Activated naive CD8-positive, alpha-beta T cell (primary cell): ENCODE measurements around the gene MAST4.

Source experiments
- H3K27ac Mint-ChIP-seq: one replicate; pipeline ENCODE4 v1.8.0; 2021; ENCODE audit warnings: mixed read lengths
- H3K27me3 Mint-ChIP-seq: one replicate; pipeline ENCODE4 v1.8.0; 2021; ENCODE audit warnings: mixed read lengths
- H3K36me3 Mint-ChIP-seq: one replicate; pipeline ENCODE4 v1.8.0; 2021; ENCODE audit warnings: mixed read lengths
- H3K4me1 Mint-ChIP-seq: one replicate; pipeline ENCODE4 v1.8.0; 2021; ENCODE audit warnings: low read depth, mixed read lengths
- H3K4me3 Mint-ChIP-seq: one replicate; pipeline ENCODE4 v1.8.0; 2021; ENCODE audit warnings: mild to moderate bottlenecking, mixed read lengths
- H3K9me3 Mint-ChIP-seq: one replicate; pipeline ENCODE4 v1.8.0; 2021; ENCODE audit warnings: low read depth, mixed read lengths

The MAST4 gene

GRCh38 chr5:67015541-67016191 is 419.5 kb downstream of the MAST4 start:
- Mint-ChIP-seq H3K9me3 (no peaks in the 10 kb centered on the region), H3K4me1 (peaks cover 56% of the 10 kb centered on the region), H3K36me3 (peaks cover 20% of the 10 kb centered on the region), H3K27ac (peak overlapping the region; percentile 10), H3K27me3 (no peaks in the 10 kb centered on the region), H3K4me3 (no peak overlapping the region)

DNA sequence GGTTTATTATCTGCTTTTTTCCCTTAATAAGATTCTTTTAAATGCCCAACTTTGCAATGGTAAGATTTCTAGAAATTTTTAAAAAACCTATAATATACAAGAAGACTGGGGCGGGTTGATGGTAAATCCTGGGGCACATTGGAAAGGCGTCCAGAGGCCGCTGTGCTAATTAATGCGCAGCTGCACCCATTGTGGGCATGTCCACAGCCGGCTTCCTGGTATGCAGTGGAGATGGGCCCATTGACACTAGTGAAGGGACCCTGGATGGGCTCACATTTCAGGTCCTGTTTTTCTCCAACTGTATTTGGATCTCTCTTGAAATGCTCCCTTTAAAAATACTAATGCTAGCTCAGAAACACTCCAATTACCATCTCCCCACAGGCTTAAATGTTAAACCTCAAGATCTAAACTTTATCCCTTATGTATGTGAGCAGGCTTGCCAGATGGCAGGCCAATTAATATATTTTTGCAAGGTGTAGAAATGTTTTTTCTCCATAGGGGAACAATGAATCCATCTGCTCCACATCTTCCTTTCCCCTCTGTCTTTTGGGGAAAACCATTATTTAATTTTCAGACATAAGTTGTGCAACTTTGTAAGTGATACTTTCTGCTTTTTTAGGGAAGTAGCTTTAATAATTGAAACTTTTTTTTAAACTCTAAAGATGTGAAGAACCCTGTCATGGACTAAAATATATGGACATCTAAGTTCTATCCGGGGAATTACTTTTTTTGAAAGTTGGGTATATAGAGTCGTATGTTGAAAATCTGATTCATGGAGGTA is 423.1 kb downstream of the MAST4 start:
- Mint-ChIP-seq H3K9me3 (no peaks in the 10 kb centered on the region), H3K36me3 (peaks cover 16% of the 10 kb centered on the region), H3K27me3 (no peaks in the 10 kb centered on the region), H3K4me1 (peaks cover 40% of the 10 kb centered on the region), H3K27ac (no peak overlapping the region), H3K4me3 (no peak overlapping the region)

- Mint-ChIP-seq H3K4me3 (no peak overlapping the region), H3K4me1 (peaks cover 31% of the 10 kb centered on the region), H3K27ac (no peak overlapping the region), H3K9me3 (no peaks in the 10 kb centered on the region), H3K27me3 (no peaks in the 10 kb centered on the region), H3K36me3 (peaks cover 16% of the 10 kb centered on the region)
Observed at GRCh38 chr5:67020096-67020615, 424.0 kb downstream of the MAST4 start.

- peaks cover 16% of the 10 kb centered on the region for H3K36me3 Mint-ChIP-seq
- H3K4me3 Mint-ChIP-seq, result no peak overlapping the region
- H3K27ac Mint-ChIP-seq, result no peak overlapping the region
- H3K4me1 Mint-ChIP-seq, result peaks cover 30% of the 10 kb centered on the region
- no peaks in the 10 kb centered on the region for H3K27me3 Mint-ChIP-seq
- H3K9me3 Mint-ChIP-seq, result no peaks in the 10 kb centered on the region
Observed at GRCh38 chr5:67021031-67021430, 424.8 kb downstream of the MAST4 start.

DNA sequence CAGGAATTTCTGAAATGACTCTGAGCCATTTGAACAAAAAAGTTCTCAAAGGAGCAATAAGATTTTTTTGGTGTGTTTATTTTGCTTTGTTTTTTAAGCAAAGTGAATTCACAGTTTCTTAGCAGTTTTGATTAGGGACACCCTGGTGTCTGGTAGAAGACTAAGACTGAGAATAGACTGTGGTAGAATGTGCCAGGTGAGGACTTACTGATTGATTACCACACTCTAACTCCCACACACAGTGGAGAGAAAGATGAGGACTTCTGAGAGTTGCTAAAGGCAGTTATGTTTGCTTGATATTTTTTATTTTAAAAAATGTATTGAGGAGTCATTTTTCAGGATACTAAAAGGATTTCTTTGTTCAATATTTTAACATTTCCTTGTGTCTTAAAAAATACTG is 425.3 kb downstream of the MAST4 start:
- Mint-ChIP-seq H3K4me1 (peaks cover 33% of the 10 kb centered on the region), H3K9me3 (no peaks in the 10 kb centered on the region), H3K4me3 (no peak overlapping the region), H3K36me3 (peaks cover 16% of the 10 kb centered on the region), H3K27ac (no peak overlapping the region), H3K27me3 (no peaks in the 10 kb centered on the region)

DNA sequence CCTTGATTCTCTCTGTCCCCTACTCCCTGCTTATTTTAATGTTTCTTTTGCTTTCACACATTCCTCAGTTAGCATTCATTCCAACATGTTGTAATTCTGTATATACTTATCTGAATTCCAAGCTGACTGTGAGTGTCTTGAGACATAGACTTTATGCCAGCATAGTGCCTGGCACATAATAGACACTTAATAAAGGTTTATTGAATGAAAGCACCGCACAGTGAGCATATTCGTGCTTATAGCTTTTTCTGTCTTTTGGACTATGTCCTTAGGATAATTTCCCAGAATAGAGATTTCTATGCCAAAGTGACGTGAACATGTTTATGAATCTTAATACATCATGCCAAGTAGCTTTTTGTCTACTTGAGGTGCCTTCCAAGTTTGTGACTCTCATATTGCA is 425.8 kb downstream of the MAST4 start:
- peaks cover 14% of the 10 kb centered on the region for H3K36me3 Mint-ChIP-seq
- H3K27me3 Mint-ChIP-seq, result no peaks in the 10 kb centered on the region
- H3K4me3 Mint-ChIP-seq, result no peak overlapping the region
- no peaks in the 10 kb centered on the region for H3K9me3 Mint-ChIP-seq
- H3K4me1 Mint-ChIP-seq, result peaks cover 34% of the 10 kb centered on the region
- H3K27ac Mint-ChIP-seq, result no peak overlapping the region

GRCh38 chr5:67025457-67025856 is 429.3 kb downstream of the MAST4 start:
- no peaks in the 10 kb centered on the region for H3K9me3 Mint-ChIP-seq
- H3K4me1 Mint-ChIP-seq, result peaks cover 58% of the 10 kb centered on the region
- peaks cover 19% of the 10 kb centered on the region for H3K36me3 Mint-ChIP-seq
- H3K27me3 Mint-ChIP-seq, result no peaks in the 10 kb centered on the region
- H3K27ac Mint-ChIP-seq, result no peak overlapping the region
- H3K4me3 Mint-ChIP-seq, result no peak overlapping the region

GRCh38 chr5:67026278-67026677 is 430.1 kb downstream of the MAST4 start:
- no peak overlapping the region for H3K4me3 Mint-ChIP-seq
- H3K4me1 Mint-ChIP-seq, result peaks cover 65% of the 10 kb centered on the region
- H3K9me3 Mint-ChIP-seq, result no peaks in the 10 kb centered on the region
- peaks cover 19% of the 10 kb centered on the region for H3K36me3 Mint-ChIP-seq
- H3K27ac Mint-ChIP-seq, result peak overlapping the region; percentile 0
- no peaks in the 10 kb centered on the region for H3K27me3 Mint-ChIP-seq

- H3K4me3 Mint-ChIP-seq, result no peak overlapping the region
- no peaks in the 10 kb centered on the region for H3K9me3 Mint-ChIP-seq
- H3K27me3 Mint-ChIP-seq, result no peaks in the 10 kb centered on the region
- H3K27ac Mint-ChIP-seq, result no peak overlapping the region
- peaks cover 15% of the 10 kb centered on the region for H3K36me3 Mint-ChIP-seq
- H3K4me1 Mint-ChIP-seq, result peaks cover 67% of the 10 kb centered on the region
Observed at GRCh38 chr5:67027171-67027570, 431.0 kb downstream of the MAST4 start.

DNA sequence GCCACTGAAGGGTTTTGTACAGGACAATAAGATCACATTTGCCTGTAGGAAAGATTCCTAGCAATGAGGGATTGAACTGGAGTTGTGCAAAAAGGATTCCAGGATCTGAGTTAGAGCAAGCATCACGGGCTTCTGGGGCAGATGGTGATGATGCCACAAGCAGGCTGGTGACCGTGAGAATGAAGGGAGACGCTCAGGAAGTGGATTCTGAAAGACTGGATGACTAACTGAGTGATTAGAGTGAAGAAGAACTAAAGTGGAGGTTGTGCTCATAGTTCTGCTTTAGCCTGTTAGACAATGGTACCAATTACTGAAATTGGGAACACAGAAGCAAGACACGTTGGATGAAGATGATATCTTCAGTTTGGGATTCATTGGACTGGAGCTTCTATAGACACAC is 432.2 kb downstream of the MAST4 start:
- no peak overlapping the region for H3K4me3 Mint-ChIP-seq

GRCh38 chr5:67028941-67029340 is 432.7 kb downstream of the MAST4 start:
- H3K4me3 Mint-ChIP-seq, result no peak overlapping the region
- H3K9me3 Mint-ChIP-seq, result no peaks in the 10 kb centered on the region
- no peaks in the 10 kb centered on the region for H3K27me3 Mint-ChIP-seq
- no peak overlapping the region for H3K27ac Mint-ChIP-seq
- peaks cover 77% of the 10 kb centered on the region for H3K4me1 Mint-ChIP-seq
- peaks cover 10% of the 10 kb centered on the region for H3K36me3 Mint-ChIP-seq

More for the DNA sequence above, 432.2 kb downstream of the MAST4 start:
- peaks cover 10% of the 10 kb centered on the region for H3K36me3 Mint-ChIP-seq
- H3K27me3 Mint-ChIP-seq, result no peaks in the 10 kb centered on the region
- H3K9me3 Mint-ChIP-seq, result no peaks in the 10 kb centered on the region
- peaks cover 74% of the 10 kb centered on the region for H3K4me1 Mint-ChIP-seq
- H3K27ac Mint-ChIP-seq, result peak overlapping the region; percentile 51

DNA sequence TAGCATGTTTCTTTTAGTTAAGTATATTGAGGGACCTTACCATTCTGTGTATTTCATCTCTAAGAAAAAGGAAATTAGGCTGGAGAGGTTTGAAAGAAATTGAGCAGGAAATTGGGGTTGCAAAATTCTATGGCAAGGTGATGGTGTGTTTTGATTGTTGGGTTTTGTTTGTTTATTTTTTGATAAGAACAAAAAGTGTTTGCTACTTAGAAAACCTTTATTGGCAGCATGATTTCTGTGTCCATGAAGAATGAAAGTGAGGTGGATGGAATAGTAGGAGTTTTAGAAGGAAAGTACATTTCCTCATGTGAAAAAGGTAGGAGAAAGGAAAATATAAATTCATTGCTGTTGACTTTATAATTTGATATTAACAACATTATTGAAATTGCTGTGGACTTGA is 433.3 kb downstream of the MAST4 start:
- no peak overlapping the region for H3K4me3 Mint-ChIP-seq
- peak overlapping the region; percentile 72 for H3K27ac Mint-ChIP-seq
- no peaks in the 10 kb centered on the region for H3K27me3 Mint-ChIP-seq
- H3K9me3 Mint-ChIP-seq, result no peaks in the 10 kb centered on the region
- peaks cover 80% of the 10 kb centered on the region for H3K4me1 Mint-ChIP-seq
- H3K36me3 Mint-ChIP-seq, result peaks cover 10% of the 10 kb centered on the region

- H3K36me3 Mint-ChIP-seq, result peaks cover 10% of the 10 kb centered on the region
- H3K9me3 Mint-ChIP-seq, result no peaks in the 10 kb centered on the region
- peak overlapping the region; percentile 93 for H3K27ac Mint-ChIP-seq
- H3K27me3 Mint-ChIP-seq, result no peaks in the 10 kb centered on the region
- H3K4me3 Mint-ChIP-seq, result peak overlapping the region; percentile 17
- peaks cover 87% of the 10 kb centered on the region for H3K4me1 Mint-ChIP-seq
Observed at GRCh38 chr5:67030289-67031056, 434.3 kb downstream of the MAST4 start.

GRCh38 chr5:67031057-67031443 is 434.9 kb downstream of the MAST4 start:
- Mint-ChIP-seq H3K36me3 (peaks cover 12% of the 10 kb centered on the region), H3K4me3 (peak overlapping the region; percentile 44), H3K27me3 (no peaks in the 10 kb centered on the region), H3K27ac (peak overlapping the region; percentile 93), H3K4me1 (peaks cover 86% of the 10 kb centered on the region), H3K9me3 (no peaks in the 10 kb centered on the region)

DNA sequence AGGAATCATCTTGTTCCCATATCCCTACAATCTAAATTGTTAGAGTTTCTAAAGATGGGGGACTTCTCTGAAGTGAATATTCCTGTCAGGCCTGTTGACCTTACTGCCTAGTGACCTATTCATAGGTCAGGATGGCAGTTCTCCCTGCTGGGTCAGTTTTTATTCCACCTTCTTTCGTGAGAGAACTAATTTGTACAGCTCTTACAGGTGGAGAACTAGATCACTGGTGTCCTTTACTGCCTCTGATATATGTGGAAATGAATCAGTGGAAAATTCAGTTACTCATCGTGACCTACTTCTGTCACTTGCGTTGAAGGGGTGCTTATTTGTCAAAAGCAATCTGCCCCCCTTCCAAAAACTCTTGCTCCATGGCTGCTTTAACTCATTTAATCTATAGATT is 435.5 kb downstream of the MAST4 start:
- peak overlapping the region; percentile 44 for H3K4me3 Mint-ChIP-seq
- no peaks in the 10 kb centered on the region for H3K27me3 Mint-ChIP-seq
- peaks cover 12% of the 10 kb centered on the region for H3K36me3 Mint-ChIP-seq
- peak overlapping the region; percentile 93 for H3K27ac Mint-ChIP-seq
- H3K9me3 Mint-ChIP-seq, result no peaks in the 10 kb centered on the region
- H3K4me1 Mint-ChIP-seq, result peaks cover 84% of the 10 kb centered on the region
